CD4-positive, alpha-beta memory T cell (primary cell): ENCODE measurements around the gene PLXNA3. TPM values are rescaled to one million over a fixed set of nuclear protein-coding genes. Genes with fewer than 3 reads are reported as not detected.

Experiments used
- CTCF ChIA-PET: fragments of 350-600 bp; sonication (Branson Sonifier 250); formaldehyde crosslinking; loops from one replicate; lab custom pipeline; 2021; ENCODE audit warnings: inconsistent platforms; ENCODE audit not compliant: partially characterized antibody; lab: Charles Lee
- POLR2A ChIA-PET: fragments of 350-600 bp; sonication (Branson Sonifier 250); formaldehyde crosslinking; loops from one replicate; lab custom pipeline; 2021; ENCODE audit not compliant: partially characterized antibody; lab: Charles Lee
- DNase-seq, 5 donors: peaks; one replicate each; pipeline versions ENCODE4 v3.0.0 to v3.0.0-alpha.2; 2020 to 2022; ENCODE audit warnings: mixed read lengths in 1 of 5
- H3K27ac ChIP-seq: one replicate; pipeline ENCODE4 v1.7.0; 2013; ENCODE audit warnings: low read depth, low read length
- H3K27me3 ChIP-seq: 2 replicates; pipeline ENCODE4 v1.7.0; 2013; ENCODE audit warnings: mild to moderate bottlenecking, low read length, moderate library complexity; ENCODE audit not compliant: insufficient read depth
- H3K36me3 ChIP-seq: 2 replicates; pipeline ENCODE4 v1.7.0; 2013; ENCODE audit warnings: mild to moderate bottlenecking, low read length, moderate library complexity; ENCODE audit not compliant: insufficient read depth
- H3K4me1 ChIP-seq: 2 replicates; pipeline ENCODE4 v1.7.0; 2013; ENCODE audit warnings: mild to moderate bottlenecking, low read length, moderate library complexity; ENCODE audit not compliant: insufficient read depth
- H3K4me3 ChIP-seq, 2 donors: one replicate each; pipeline ENCODE4 v1.7.0; 2013; ENCODE audit warnings: low read length in 2 of 2, mild to moderate bottlenecking in 1 of 2
- H3K9me3 ChIP-seq, 2 donors: one replicate each; pipeline ENCODE4 v1.7.0; 2013; ENCODE audit warnings: low read length in 2 of 2, control low read depth in 1 of 2; ENCODE audit not compliant: control insufficient read depth in 1 of 2
- H3K27ac Mint-ChIP-seq, 7 donors: one replicate each; pipeline ENCODE4 v1.8.0; 2020 to 2021; ENCODE audit warnings: mixed read lengths in 7 of 7, mild to moderate bottlenecking in 6 of 7, inconsistent platforms in 3 of 7, moderate library complexity in 3 of 7
- H3K27me3 Mint-ChIP-seq, 2 donors: one replicate each; pipeline ENCODE4 v1.8.0; 2020 to 2021; ENCODE audit warnings: mixed read lengths in 2 of 2
- H3K36me3 Mint-ChIP-seq, 2 donors: one replicate each; pipeline ENCODE4 v1.8.0; 2020 to 2021; ENCODE audit warnings: mixed read lengths in 2 of 2, inconsistent platforms in 1 of 2, mild to moderate bottlenecking in 1 of 2
- H3K4me1 Mint-ChIP-seq, 4 donors: one replicate each; pipeline ENCODE4 v1.8.0; 2020 to 2021; ENCODE audit warnings: mixed read lengths in 4 of 4, mild to moderate bottlenecking in 1 of 4
- H3K4me3 Mint-ChIP-seq, 8 donors: one replicate each; pipeline ENCODE4 v1.8.0; 2020 to 2021; ENCODE audit warnings: mixed read lengths in 8 of 8, mild to moderate bottlenecking in 7 of 8, moderate library complexity in 6 of 8, inconsistent platforms in 3 of 8
- H3K9me3 Mint-ChIP-seq, 8 donors: one replicate each; pipeline ENCODE4 v1.8.0; 2020 to 2021; ENCODE audit warnings: mixed read lengths in 8 of 8, mild to moderate bottlenecking in 5 of 8, inconsistent platforms in 3 of 8, moderate library complexity in 1 of 8
- intact Hi-C: fragments of 100-400 bp; cut with micrococcal nuclease; formaldehyde crosslinking; loops from one replicate; pipeline ENCODE4 v1.15.1; 2023
- polyA plus RNA-seq, 2 donors: library from polyadenylated mRNA; unstranded; fragments of 300-500 nt; fragmentation: Illumina TruSeq; gene quantifications; one replicate each; pipeline ENCODE4 v1.2.3, GENCODE V29; 2021
- total RNA-seq, 2 experiments: library from RNA; stranded (reverse); gene quantifications; one replicate each; pipeline ENCODE4 v1.2.3, GENCODE V29; 2021

The PLXNA3 gene
- total and polyA plus RNA-seq, 4 experiments from 2014 or later: 0.29 to 90.3 (median 40.0) TPM

GRCh38 chrX:154502098-154502497, 44.0 kb downstream of the PLXNA3 start:
- no peaks in the 10 kb centered on the region for H3K36me3 Mint-ChIP-seq
- H3K36me3 ChIP-seq: no peaks in the 10 kb centered on the region
- H3K27me3 Mint-ChIP-seq: no peaks in the 10 kb centered on the region
- H3K27me3 ChIP-seq: no peaks in the 10 kb centered on the region
- H3K27ac ChIP-seq: no peak overlapping the region
- H3K4me1 Mint-ChIP-seq: no peaks in the 10 kb centered on the region
- intact Hi-C loops: no loop called here
- H3K4me3 ChIP-seq: no peak overlapping the region
- no peak overlapping the region for H3K27ac Mint-ChIP-seq
- no peak overlapping the region for H3K4me3 Mint-ChIP-seq
- no peaks in the 10 kb centered on the region for H3K9me3 Mint-ChIP-seq
- ChIA-PET POLR2A (interaction anchor here (1.5 kb wide), 1 partner anchor 11 kb away, joined by 5 read pairs; no protein-coding TSS in a partner anchor), CTCF (no interaction called here)
- H3K4me1 ChIP-seq: no peaks in the 10 kb centered on the region
- no peak for DNase-seq
- no peaks in the 10 kb centered on the region for H3K9me3 ChIP-seq

- Histone ChIP-seq H3K36me3 (no peaks in the 10 kb centered on the region), H3K27ac (no peak overlapping the region), H3K4me1 (no peaks in the 10 kb centered on the region), H3K9me3 (no peaks in the 10 kb centered on the region), H3K27me3 (no peaks in the 10 kb centered on the region), H3K4me3 (no peak overlapping the region)
- Mint-ChIP-seq H3K36me3 (no peaks in the 10 kb centered on the region), H3K27me3 (no peaks in the 10 kb centered on the region), H3K27ac (no peak overlapping the region), H3K4me1 (no peaks in the 10 kb centered on the region), H3K9me3 (no peaks in the 10 kb centered on the region), H3K4me3 (no peak overlapping the region)
- DNase-seq: no peak
- intact Hi-C loops: no loop called here
- ChIA-PET CTCF (no interaction called here), POLR2A (interaction anchor here (1.5 kb wide), 1 partner anchor 12 kb away, joined by 5 read pairs; no protein-coding TSS in a partner anchor)
These were observed 44.9 kb downstream of the PLXNA3 start for GRCh38 chrX:154502989-154503388.

GRCh38 chrX:154505734-154506133, 47.7 kb downstream of the PLXNA3 start:
- Histone ChIP-seq H3K36me3 (no peaks in the 10 kb centered on the region), H3K9me3 (no peaks in the 10 kb centered on the region), H3K27me3 (no peaks in the 10 kb centered on the region), H3K4me3 (no peak overlapping the region), H3K4me1 (no peaks in the 10 kb centered on the region), H3K27ac (no peak overlapping the region)
- intact Hi-C loops: no loop called here
- Mint-ChIP-seq H3K36me3 (peaks cover 7 to 15% of the 10 kb centered on the region in 2 donors), H3K4me3 (no peak overlapping the region), H3K27me3 (no peaks in the 10 kb centered on the region), H3K4me1 (peaks cover 0 to 1% (median under 1%) of the 10 kb centered on the region in 4 donors), H3K9me3 (peaks cover 0 to 5% (median 0%) of the 10 kb centered on the region in 8 donors), H3K27ac (no peak overlapping the region)
- ChIA-PET CTCF (no interaction called here), POLR2A (no interaction called here)
- no peak for DNase-seq

GRCh38 chrX:154506483-154507332, 48.6 kb downstream of the PLXNA3 start:
- no peak overlapping the region for H3K27ac ChIP-seq
- Mint-ChIP-seq H3K36me3 (peaks cover 9 to 15% of the 10 kb centered on the region in 2 donors), H3K4me1 (peaks cover 2 to 8% (median 6%) of the 10 kb centered on the region in 4 donors), H3K27ac (no peak overlapping the region), H3K27me3 (no peaks in the 10 kb centered on the region), H3K4me3 (no peak overlapping the region), H3K9me3 (peaks cover 0 to 5% (median 0%) of the 10 kb centered on the region in 8 donors)
- CTCF ChIA-PET: interaction anchor here (1.2 kb wide), 1 partner anchor 20 kb away, joined by 5 read pairs; no protein-coding TSS in a partner anchor
- no peak for DNase-seq
- POLR2A ChIA-PET: interaction anchor here (1.0 to 1.6 kb wide), 2 partner anchors 16 to 108 kb away, joined by 4 read pairs; partner anchors contain the start of genes RPL10 and SLC10A3
- H3K9me3 ChIP-seq: no peaks in the 10 kb centered on the region
- peaks cover 5% of the 10 kb centered on the region for H3K4me1 ChIP-seq
- H3K27me3 ChIP-seq: no peaks in the 10 kb centered on the region
- intact Hi-C loops: no loop called here
- no peaks in the 10 kb centered on the region for H3K36me3 ChIP-seq
- H3K4me3 ChIP-seq: no peak overlapping the region

GRCh38 chrX:154507673-154508383, 49.7 kb downstream of the PLXNA3 start:
- H3K27me3 ChIP-seq: no peaks in the 10 kb centered on the region
- H3K27ac Mint-ChIP-seq: no peak overlapping the region
- no peak overlapping the region for H3K4me3 Mint-ChIP-seq
- ChIA-PET CTCF (interaction anchor here (1.2 kb wide), 1 partner anchor 19 kb away, joined by 5 read pairs; no protein-coding TSS in a partner anchor), POLR2A (interaction anchor here (1.0 to 1.6 kb wide), 2 partner anchors 17 to 109 kb away, joined by 4 read pairs; partner anchors contain the start of genes RPL10 and SLC10A3)
- no peaks in the 10 kb centered on the region for H3K36me3 ChIP-seq
- H3K27ac ChIP-seq: no peak overlapping the region
- no peak overlapping the region for H3K4me3 ChIP-seq
- H3K9me3 Mint-ChIP-seq: peaks cover 0 to 5% (median 0%) of the 10 kb centered on the region in 8 donors
- peaks cover 9 to 15% of the 10 kb centered on the region in 2 donors for H3K36me3 Mint-ChIP-seq
- intact Hi-C loops: no loop called here
- DNase-seq: no peak
- no peaks in the 10 kb centered on the region for H3K9me3 ChIP-seq
- H3K4me1 Mint-ChIP-seq: peaks cover 2 to 16% (median 6%) of the 10 kb centered on the region in 4 donors
- H3K4me1 ChIP-seq: peaks cover 5% of the 10 kb centered on the region
- H3K27me3 Mint-ChIP-seq: no peaks in the 10 kb centered on the region

GRCh38 chrX:154508384-154508745, 50.3 kb downstream of the PLXNA3 start:
- no peak for DNase-seq
- Mint-ChIP-seq H3K27ac (no peak overlapping the region), H3K36me3 (peaks cover 9 to 15% of the 10 kb centered on the region in 2 donors), H3K4me1 (peaks cover 2 to 17% (median 6%) of the 10 kb centered on the region in 4 donors), H3K4me3 (no peak overlapping the region), H3K27me3 (no peaks in the 10 kb centered on the region), H3K9me3 (peaks cover 0 to 5% (median 0%) of the 10 kb centered on the region in 8 donors)
- CTCF ChIA-PET: no interaction called here
- POLR2A ChIA-PET: interaction anchor here (1.6 kb wide), 1 partner anchor 110 kb away, joined by 4 read pairs; the partner anchor contains the start of gene RPL10
- peaks cover 5% of the 10 kb centered on the region for H3K4me1 ChIP-seq
- H3K36me3 ChIP-seq: no peaks in the 10 kb centered on the region
- H3K4me3 ChIP-seq: no peak overlapping the region
- intact Hi-C loops: no loop called here
- H3K9me3 ChIP-seq: no peaks in the 10 kb centered on the region
- no peaks in the 10 kb centered on the region for H3K27me3 ChIP-seq
- no peak overlapping the region for H3K27ac ChIP-seq

- DNase-seq: no peak
- peak overlapping the region in 1 of 7 donors; percentile 45 for H3K27ac Mint-ChIP-seq
- ChIA-PET CTCF (no interaction called here), POLR2A (no interaction called here)
- peaks cover 0 to 5% (median 0%) of the 10 kb centered on the region in 8 donors for H3K9me3 Mint-ChIP-seq
- H3K4me1 Mint-ChIP-seq: peaks cover 6 to 24% (median 12%) of the 10 kb centered on the region in 4 donors
- H3K4me3 Mint-ChIP-seq: no peak overlapping the region
- H3K36me3 Mint-ChIP-seq: peaks cover 9 to 15% of the 10 kb centered on the region in 2 donors
- H3K4me1 ChIP-seq: peaks cover 5% of the 10 kb centered on the region
- H3K9me3 ChIP-seq: no peaks in the 10 kb centered on the region
- no peak overlapping the region for H3K27ac ChIP-seq
- no peak overlapping the region for H3K4me3 ChIP-seq
- H3K27me3 Mint-ChIP-seq: no peaks in the 10 kb centered on the region
- H3K27me3 ChIP-seq: no peaks in the 10 kb centered on the region
- no peaks in the 10 kb centered on the region for H3K36me3 ChIP-seq
- intact Hi-C loops: no loop called here
These were observed 51.4 kb downstream of the PLXNA3 start for GRCh38 chrX:154509455-154509854.
